Measurements from ENCODE around the gene HAT1.

The HAT1 gene

DNA sequence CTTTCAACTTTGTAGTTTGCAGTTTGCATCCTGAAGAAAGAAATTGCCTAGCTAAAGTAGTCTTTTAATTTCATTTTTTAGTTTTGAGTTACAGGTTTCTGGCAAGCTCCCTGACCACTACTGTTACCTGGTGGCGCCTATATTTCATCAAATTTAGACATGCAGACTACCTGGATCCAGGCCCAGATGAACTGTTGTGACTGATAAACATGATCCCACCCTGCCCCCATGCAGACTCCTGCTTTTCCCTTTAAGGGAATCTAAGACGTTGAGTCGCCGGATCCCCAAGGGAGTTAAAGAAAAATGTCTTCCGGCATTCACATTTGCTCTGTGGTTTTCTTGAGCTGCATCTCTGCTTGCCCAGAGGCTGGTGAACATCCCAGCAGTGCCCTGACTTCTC, 99.7 kb downstream of the HAT1 start:
- DNase-seq (ENCODE audit: insufficient read length, low spot score) (no peak), FAIRE-seq (no peak)
- TF ChIP-seq, protein P1, sequence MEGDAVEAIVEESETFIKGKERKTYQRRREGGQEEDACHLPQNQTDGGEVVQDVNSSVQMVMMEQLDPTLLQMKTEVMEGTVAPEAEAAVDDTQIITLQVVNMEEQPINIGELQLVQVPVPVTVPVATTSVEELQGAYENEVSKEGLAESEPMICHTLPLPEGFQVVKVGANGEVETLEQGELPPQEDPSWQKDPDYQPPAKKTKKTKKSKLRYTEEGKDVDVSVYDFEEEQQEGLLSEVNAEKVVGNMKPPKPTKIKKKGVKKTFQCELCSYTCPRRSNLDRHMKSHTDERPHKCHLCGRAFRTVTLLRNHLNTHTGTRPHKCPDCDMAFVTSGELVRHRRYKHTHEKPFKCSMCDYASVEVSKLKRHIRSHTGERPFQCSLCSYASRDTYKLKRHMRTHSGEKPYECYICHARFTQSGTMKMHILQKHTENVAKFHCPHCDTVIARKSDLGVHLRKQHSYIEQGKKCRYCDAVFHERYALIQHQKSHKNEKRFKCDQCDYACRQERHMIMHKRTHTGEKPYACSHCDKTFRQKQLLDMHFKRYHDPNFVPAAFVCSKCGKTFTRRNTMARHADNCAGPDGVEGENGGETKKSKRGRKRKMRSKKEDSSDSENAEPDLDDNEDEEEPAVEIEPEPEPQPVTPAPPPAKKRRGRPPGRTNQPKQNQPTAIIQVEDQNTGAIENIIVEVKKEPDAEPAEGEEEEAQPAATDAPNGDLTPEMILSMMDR (IDR thresholded peaks at IDR 0.05; ENCODE audit: insufficient read depth, missing control alignments) = no peak

DNA sequence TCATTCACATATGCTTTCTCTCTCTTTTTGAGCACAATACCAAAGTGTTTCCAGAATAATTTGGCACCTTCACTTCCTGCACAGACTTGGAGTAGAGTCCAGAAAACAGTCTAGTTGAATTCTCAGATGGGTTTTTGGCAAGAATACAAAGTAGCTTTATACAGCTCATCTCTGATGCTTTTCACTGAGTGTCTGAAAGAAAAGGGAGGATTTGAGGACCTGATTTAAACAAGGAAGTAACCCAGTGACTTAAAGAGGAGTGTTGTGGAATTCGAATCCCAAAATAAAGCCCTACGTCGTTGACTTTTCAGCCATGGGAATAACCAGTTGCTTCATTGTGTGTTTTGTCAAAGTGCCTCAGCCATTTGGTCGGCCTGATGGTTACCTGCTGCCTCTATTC, 109.3 kb downstream of the HAT1 start:
- FAIRE-seq (no peak), DNase-seq (ENCODE audit: insufficient read length, low spot score) (no peak)
- TF ChIP-seq, protein P1 (IDR thresholded peaks at IDR 0.05; ENCODE audit: insufficient read depth, missing control alignments) = no peak

Measured in D721Med (cell line).